Activated CD4-positive, alpha-beta T cell treated with anti-CD3 and anti-CD28 coated beads, Interleukin-2, amount 10 ng/mL, durations not matched to agents 24 days and 14 days (primary cell): ENCODE measurements around the gene ARL10. TPM values are rescaled to one million over a fixed set of nuclear protein-coding genes. Genes with fewer than 3 reads are reported as not detected.
A peak's percentile ranks its signal among the peaks of the same experiment; 100 is the strongest.
"Not testable (repeated sequence)": the region's sequence is repeated elsewhere in the genome, so short reads cannot be mapped to it uniquely, and the experiment has no call there.

Source experiments
- DNase-seq: peaks from one replicate; pipeline ENCODE4 v3.0.0; 2022
- H3K27ac Mint-ChIP-seq: one replicate; pipeline ENCODE4 v1.8.0; 2022; ENCODE audit warnings: mild to moderate bottlenecking, mixed read lengths
- H3K27me3 Mint-ChIP-seq: one replicate; pipeline ENCODE4 v1.8.0; 2022; ENCODE audit warnings: mixed read lengths
- H3K36me3 Mint-ChIP-seq: one replicate; pipeline ENCODE4 v1.8.0; 2022; ENCODE audit warnings: low read depth, mild to moderate bottlenecking, mixed read lengths
- H3K4me1 Mint-ChIP-seq: one replicate; pipeline ENCODE4 v1.8.0; 2021; ENCODE audit warnings: mixed read lengths
- H3K4me3 Mint-ChIP-seq: one replicate; pipeline ENCODE4 v1.8.0; 2022; ENCODE audit warnings: mild to moderate bottlenecking, moderate library complexity, mixed read lengths
- H3K9me3 Mint-ChIP-seq: one replicate; pipeline ENCODE4 v1.8.0; 2021; ENCODE audit warnings: mixed read lengths
- intact Hi-C: fragments of 100-400 bp; cut with micrococcal nuclease; formaldehyde crosslinking; loops from one replicate; pipeline ENCODE4 v1.15.1; 2023
- total RNA-seq: library from RNA; stranded (reverse); gene quantifications from 2 replicates; pipeline ENCODE4 v1.2.3, GENCODE V29; 2022

ARL10 gene
- total RNA-seq, 1 donor from 2014 or later: 22.2 TPM

GRCh38 chr5:176405656-176406435 lies 40.6 kb downstream of the ARL10 start:
- intact Hi-C loops: no loop called here
- Mint-ChIP-seq H3K36me3 (peaks cover 15% of the 10 kb centered on the region), H3K27me3 (no peaks in the 10 kb centered on the region), H3K27ac (no peak overlapping the region), H3K4me1 (peaks cover under 1% of the 10 kb centered on the region), H3K9me3 (no peaks in the 10 kb centered on the region), H3K4me3 (no peak overlapping the region)
- DNase-seq: no peak

- Mint-ChIP-seq H3K27ac (no peak overlapping the region), H3K36me3 (peaks cover 18% of the 10 kb centered on the region)
Measured at GRCh38 chr5:176406436-176407052, 41.3 kb downstream of the ARL10 start.

GRCh38 chr5:176407456-176408251 lies 42.4 kb downstream of the ARL10 start:
- Mint-ChIP-seq H3K9me3 (no peaks in the 10 kb centered on the region), H3K27me3 (no peaks in the 10 kb centered on the region), H3K27ac (no peak overlapping the region), H3K4me1 (peaks cover 7% of the 10 kb centered on the region), H3K4me3 (no peak overlapping the region), H3K36me3 (peaks cover 18% of the 10 kb centered on the region)
- DNase-seq: no peak
- intact Hi-C loops: no loop called here

More at GRCh38 chr5:176406436-176407052, 41.3 kb downstream of the ARL10 start:
- intact Hi-C loops: no loop called here
- peaks cover 4% of the 10 kb centered on the region for H3K4me1 Mint-ChIP-seq
- no peaks in the 10 kb centered on the region for H3K9me3 Mint-ChIP-seq
- no peaks in the 10 kb centered on the region for H3K27me3 Mint-ChIP-seq
- H3K4me3 Mint-ChIP-seq: no peak overlapping the region
- no peak for DNase-seq

- intact Hi-C loops, H3K4me3 Mint-ChIP-seq, DNase-seq, H3K27me3 Mint-ChIP-seq, H3K9me3 Mint-ChIP-seq, H3K27ac Mint-ChIP-seq, H3K4me1 Mint-ChIP-seq: not testable (repeated sequence)
- H3K36me3 Mint-ChIP-seq: peaks cover 18% of the 10 kb centered on the region
Measured at GRCh38 chr5:176408252-176408573, 42.9 kb downstream of the ARL10 start.

GRCh38 chr5:176408590-176408989 lies 43.3 kb downstream of the ARL10 start:
- Mint-ChIP-seq H3K9me3 (no peaks in the 10 kb centered on the region), H3K27ac (no peak overlapping the region), H3K36me3 (peaks cover 18% of the 10 kb centered on the region), H3K4me3 (no peak overlapping the region), H3K27me3 (no peaks in the 10 kb centered on the region), H3K4me1 (peaks cover 10% of the 10 kb centered on the region)
- no peak for DNase-seq
- intact Hi-C loops: no loop called here

GRCh38 chr5:176409765-176410164 lies 44.5 kb downstream of the ARL10 start:
- intact Hi-C loops: no loop called here
- Mint-ChIP-seq H3K27ac (no peak overlapping the region), H3K27me3 (no peaks in the 10 kb centered on the region)

GRCh38 chr5:176410486-176411180 lies 45.3 kb downstream of the ARL10 start:
- Mint-ChIP-seq H3K36me3 (peaks cover 16% of the 10 kb centered on the region), H3K27ac (no peak overlapping the region), H3K4me1 (peaks cover 27% of the 10 kb centered on the region), H3K9me3 (no peaks in the 10 kb centered on the region), H3K4me3 (no peak overlapping the region), H3K27me3 (no peaks in the 10 kb centered on the region)
- intact Hi-C loops: no loop called here
- no peak for DNase-seq

More at GRCh38 chr5:176409765-176410164, 44.5 kb downstream of the ARL10 start:
- DNase-seq: no peak
- Mint-ChIP-seq H3K9me3 (no peaks in the 10 kb centered on the region), H3K36me3 (peaks cover 18% of the 10 kb centered on the region), H3K4me3 (no peak overlapping the region), H3K4me1 (peaks cover 20% of the 10 kb centered on the region)

GRCh38 chr5:176412517-176413254 lies 47.4 kb downstream of the ARL10 start:
- H3K9me3 Mint-ChIP-seq: no peaks in the 10 kb centered on the region
- H3K4me3 Mint-ChIP-seq: no peak overlapping the region
- peaks cover 12% of the 10 kb centered on the region for H3K36me3 Mint-ChIP-seq
- no peaks in the 10 kb centered on the region for H3K27me3 Mint-ChIP-seq
- intact Hi-C loops: no loop called here
- DNase-seq: peak; percentile 54
- no peak overlapping the region for H3K27ac Mint-ChIP-seq
- peaks cover 32% of the 10 kb centered on the region for H3K4me1 Mint-ChIP-seq

- no peak overlapping the region for H3K27ac Mint-ChIP-seq
- intact Hi-C loops: no loop called here
- DNase-seq: no peak
- no peak overlapping the region for H3K4me3 Mint-ChIP-seq
- H3K27me3 Mint-ChIP-seq: no peaks in the 10 kb centered on the region
- peaks cover 32% of the 10 kb centered on the region for H3K4me1 Mint-ChIP-seq
- H3K9me3 Mint-ChIP-seq: no peaks in the 10 kb centered on the region
- peaks cover 9% of the 10 kb centered on the region for H3K36me3 Mint-ChIP-seq
Measured at GRCh38 chr5:176413255-176413565, 47.9 kb downstream of the ARL10 start.

- Mint-ChIP-seq H3K36me3 (peaks cover 9% of the 10 kb centered on the region), H3K27me3 (no peaks in the 10 kb centered on the region), H3K4me1 (peaks cover 32% of the 10 kb centered on the region), H3K27ac (no peak overlapping the region), H3K9me3 (no peaks in the 10 kb centered on the region), H3K4me3 (no peak overlapping the region)
- no peak for DNase-seq
- intact Hi-C loops: no loop called here
Measured at GRCh38 chr5:176413709-176414191, 48.5 kb downstream of the ARL10 start.

GRCh38 chr5:176414704-176415103 lies 49.4 kb downstream of the ARL10 start:
- no peaks in the 10 kb centered on the region for H3K27me3 Mint-ChIP-seq
- intact Hi-C loops: loop anchor here (5.0 kb wide), 1 partner anchor 203 kb away; no protein-coding TSS in a partner anchor
- no peak for DNase-seq
- peak overlapping the region; percentile 86 for H3K4me3 Mint-ChIP-seq
- peaks cover 32% of the 10 kb centered on the region for H3K4me1 Mint-ChIP-seq
- H3K9me3 Mint-ChIP-seq: no peaks in the 10 kb centered on the region
- peak overlapping the region; percentile 28 for H3K27ac Mint-ChIP-seq
- H3K36me3 Mint-ChIP-seq: peaks cover 8% of the 10 kb centered on the region

GRCh38 chr5:176415240-176415951 lies 50.1 kb downstream of the ARL10 start:
- intact Hi-C loops: loop anchor here (5.0 kb wide), 1 partner anchor 202 kb away; no protein-coding TSS in a partner anchor
- Mint-ChIP-seq H3K4me1 (peaks cover 32% of the 10 kb centered on the region), H3K36me3 (peaks cover 3% of the 10 kb centered on the region), H3K4me3 (peak overlapping the region; percentile 86), H3K27me3 (peaks cover 3% of the 10 kb centered on the region), H3K27ac (peak overlapping the region; percentile 78), H3K9me3 (no peaks in the 10 kb centered on the region)
- no peak for DNase-seq
